Lower leg skin (tissue), 3 donors: ENCODE data around the gene GLRB.

Experiments
- CTCF ChIP-seq, 3 donors: fragments of 450-650 bp; IDR thresholded peaks; one replicate each; pipeline ENCODE4 v1.5.1; 2016; ENCODE audit warnings: antibody characterized with exemption in 3 of 3, mild to moderate bottlenecking in 3 of 3, moderate library complexity in 2 of 3
- POLR2A ChIP-seq, 2 donors: fragments of 450-650 bp; IDR thresholded peaks; one replicate each; pipeline ENCODE4 v1.6.1; 2016 to 2017; ENCODE audit warnings: antibody characterized with exemption in 2 of 2, mild to moderate bottlenecking in 1 of 2, moderate library complexity in 1 of 2

GRCh38 chr4:157080605-157081004 is 4.7 kb downstream of the GLRB start:
- TF ChIP-seq CTCF (IDR thresholded peaks at IDR 0.05) (no peak), POLR2A (IDR thresholded peaks at IDR 0.05) (no peak)
